GM19468 (cell line): Measurements from ENCODE around the gene USPL1.
"Not testable (repeated sequence)": the region's sequence is repeated elsewhere in the genome, so short reads cannot be mapped to it uniquely, and the experiment has no call there.

Source experiments
- ATAC-seq: cut with Tn5 transposase; IDR thresholded peaks from one replicate; pipeline ENCODE4 v1.9.1; 2021; ENCODE audit warnings: mild to moderate bottlenecking, moderate library complexity, moderate number of reproducible peaks; ENCODE audit not compliant: unreplicated experiment; ENCODE audit errors: extremely low read depth

The USPL1 gene

GRCh38 chr13:30615481-30615865 is 2.2 kb upstream of the USPL1 start:
- ATAC-seq = no peak

- ATAC-seq = no peak
Observed at GRCh38 chr13:30615866-30616541, 1.7 kb upstream of the USPL1 start.

- ATAC-seq = no peak
Observed at GRCh38 chr13:30616927-30617314, 799 bp upstream of the USPL1 start.

GRCh38 chr13:30618186-30618929 is 638 bp downstream of the USPL1 start:
- no peak for ATAC-seq

- ATAC-seq = no peak
Observed at GRCh38 chr13:30618930-30619279, 1.2 kb downstream of the USPL1 start.

- no peak for ATAC-seq
Observed at GRCh38 chr13:30619731-30620130, 2.0 kb downstream of the USPL1 start.

- no peak for ATAC-seq
Observed at GRCh38 chr13:30620941-30621340, 3.2 kb downstream of the USPL1 start.

GRCh38 chr13:30622551-30622950 is 4.8 kb downstream of the USPL1 start:
- no peak for ATAC-seq

- ATAC-seq = no peak
Observed at GRCh38 chr13:30623392-30623791, 5.7 kb downstream of the USPL1 start.

GRCh38 chr13:30624630-30625029 is 6.9 kb downstream of the USPL1 start:
- no peak for ATAC-seq

- no peak for ATAC-seq
Observed at GRCh38 chr13:30629527-30629926, 11.8 kb downstream of the USPL1 start.

- no peak for ATAC-seq
Observed at GRCh38 chr13:30633861-30634260, 16.1 kb downstream of the USPL1 start.

- no peak for ATAC-seq
Observed at GRCh38 chr13:30634838-30635237, 17.1 kb downstream of the USPL1 start.

- no peak for ATAC-seq
Observed at GRCh38 chr13:30638301-30638700, 20.6 kb downstream of the USPL1 start.

GRCh38 chr13:30639671-30640070 is 22.0 kb downstream of the USPL1 start:
- ATAC-seq = no peak

- not testable (repeated sequence) for ATAC-seq
Observed at GRCh38 chr13:30641173-30641572, 23.5 kb downstream of the USPL1 start.

GRCh38 chr13:30645629-30646028 is 27.9 kb downstream of the USPL1 start:
- ATAC-seq = no peak

GRCh38 chr13:30647420-30647819 is 29.7 kb downstream of the USPL1 start:
- ATAC-seq = no peak

GRCh38 chr13:30647824-30648521 is 30.3 kb downstream of the USPL1 start:
- no peak for ATAC-seq

GRCh38 chr13:30648522-30649012 is 30.8 kb downstream of the USPL1 start:
- no peak for ATAC-seq

GRCh38 chr13:30651648-30652047 is 33.9 kb downstream of the USPL1 start:
- not testable (repeated sequence) for ATAC-seq
